Lower leg skin (tissue), 3 donors: ENCODE measurements around the gene KRTAP4-12.

Source experiments
- CTCF ChIP-seq, 3 donors: fragments of 450-650 bp; IDR thresholded peaks; one replicate each; pipeline ENCODE4 v1.5.1; 2016; ENCODE audit warnings: antibody characterized with exemption in 3 of 3, mild to moderate bottlenecking in 3 of 3, moderate library complexity in 2 of 3
- POLR2A ChIP-seq, 2 donors: fragments of 450-650 bp; IDR thresholded peaks; one replicate each; pipeline ENCODE4 v1.6.1; 2016 to 2017; ENCODE audit warnings: antibody characterized with exemption in 2 of 2, mild to moderate bottlenecking in 1 of 2, moderate library complexity in 1 of 2

GRCh38 chr17:41103896-41104295 is 20.1 kb downstream of the KRTAP4-12 start:
- TF ChIP-seq POLR2A (IDR thresholded peaks at IDR 0.05) (no peak), CTCF (IDR thresholded peaks at IDR 0.05) (no peak)
